HG03460 (cell line): Measurements from ENCODE around the gene RHOG.
"Not testable (repeated sequence)": the region's sequence is repeated elsewhere in the genome, so short reads cannot be mapped to it uniquely, and the experiment has no call there.

Source experiments
- ATAC-seq: cut with Tn5 transposase; IDR thresholded peaks from one replicate; pipeline ENCODE4 v1.9.1; 2021; ENCODE audit not compliant: unreplicated experiment

Gene RHOG

DNA sequence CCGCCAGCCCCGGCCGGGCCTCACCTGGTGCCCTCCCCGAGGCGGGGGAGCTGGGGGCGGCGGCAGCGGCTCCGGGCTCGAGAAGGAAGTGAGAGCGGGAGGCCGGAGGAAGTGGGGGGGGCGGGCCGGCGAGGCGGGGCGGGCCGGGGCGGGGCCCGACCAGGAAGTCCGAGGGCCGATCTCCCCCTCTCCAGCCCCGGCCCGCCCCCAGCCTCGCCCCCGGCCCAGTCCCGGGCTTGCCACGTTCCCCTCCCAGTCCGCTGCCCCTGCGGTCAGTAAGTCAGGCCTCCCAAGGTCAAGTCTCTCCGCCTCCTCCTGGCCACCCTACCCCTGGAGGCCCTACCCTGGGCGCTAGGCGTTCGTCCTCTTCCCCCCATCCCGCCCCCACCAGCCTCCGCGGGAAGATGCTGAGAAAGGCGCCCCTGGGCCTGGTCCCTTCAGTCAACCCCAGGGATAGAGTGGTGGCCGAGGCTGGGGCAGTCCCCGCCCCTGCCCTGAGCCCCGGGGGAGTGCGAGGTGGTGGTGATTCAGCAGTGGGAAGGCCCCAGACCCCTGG is at the start of gene RHOG:
Gene RHOG, minus strand, starts transcription at position 90 of the 556 bp plus-strand sequence. CDS start 12,821 bp downstream, outside the sequence.
- ATAC-seq, result peak; percentile 45

- no peak for ATAC-seq
These were observed 49.3 kb upstream of the RHOG start for GRCh38 chr11:3890014-3890413.

DNA sequence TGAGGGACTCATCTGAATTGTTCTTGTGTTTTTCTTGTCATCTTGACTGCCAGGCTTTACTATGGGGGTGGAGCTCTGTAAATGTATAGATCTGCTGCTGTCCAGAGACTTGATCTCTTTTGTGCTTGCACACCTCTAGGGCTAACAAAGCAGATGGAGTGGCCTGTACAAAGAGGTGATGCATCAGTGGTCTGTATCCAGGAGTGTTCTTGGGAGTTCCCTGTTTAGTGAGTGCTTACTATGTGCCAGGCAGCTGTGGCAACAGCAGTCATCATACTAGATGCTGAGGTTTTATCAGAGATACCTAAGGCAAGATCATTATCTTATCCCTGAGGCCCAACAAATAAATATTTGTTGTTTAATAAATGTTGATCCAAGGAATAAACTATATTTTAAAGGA is 48.1 kb upstream of the RHOG start:
- ATAC-seq, result no peak

- no peak for ATAC-seq
These were observed 46.2 kb upstream of the RHOG start for GRCh38 chr11:3886985-3887384.

- no peak for ATAC-seq
These were observed 45.1 kb upstream of the RHOG start for GRCh38 chr11:3885855-3886254.

DNA sequence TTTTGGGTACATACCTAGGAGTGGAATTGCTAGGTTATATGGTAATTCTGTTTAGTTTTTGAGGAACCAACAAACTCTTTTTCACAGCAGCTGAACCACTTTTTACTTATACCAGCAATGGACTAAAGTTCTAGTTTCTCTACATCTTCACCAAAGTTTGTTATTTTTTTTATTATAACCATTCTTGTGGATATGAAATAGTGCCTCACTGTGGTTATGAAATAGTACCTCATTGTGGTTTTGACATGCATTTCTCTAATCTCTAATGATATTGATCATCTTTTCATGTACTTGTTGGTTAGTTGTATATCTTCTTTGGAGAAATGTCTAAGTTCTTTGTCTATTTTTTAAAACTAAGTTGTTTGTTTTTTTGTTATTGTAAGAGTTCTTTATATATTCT is 41.9 kb upstream of the RHOG start:
- ATAC-seq, result no peak

DNA sequence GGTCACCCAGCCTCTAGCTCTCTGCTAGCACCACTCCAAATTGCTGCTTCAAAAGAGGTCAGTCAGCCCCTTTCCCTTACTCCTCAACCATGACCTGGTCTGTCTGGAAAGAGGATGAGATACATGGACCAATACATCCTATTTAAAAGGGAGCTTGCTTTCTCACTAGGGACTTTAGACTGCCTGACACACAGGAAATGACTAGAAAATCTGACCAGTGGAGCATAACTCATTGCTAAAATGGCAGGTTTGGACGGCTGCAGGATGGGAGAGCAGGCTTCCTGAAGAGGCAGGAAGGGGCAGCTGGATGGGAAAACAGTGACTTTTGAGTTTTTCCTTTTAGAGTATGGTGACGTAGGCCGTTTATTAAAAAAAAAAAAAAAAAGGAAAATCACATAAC is 40.0 kb upstream of the RHOG start:
- ATAC-seq, result no peak

DNA sequence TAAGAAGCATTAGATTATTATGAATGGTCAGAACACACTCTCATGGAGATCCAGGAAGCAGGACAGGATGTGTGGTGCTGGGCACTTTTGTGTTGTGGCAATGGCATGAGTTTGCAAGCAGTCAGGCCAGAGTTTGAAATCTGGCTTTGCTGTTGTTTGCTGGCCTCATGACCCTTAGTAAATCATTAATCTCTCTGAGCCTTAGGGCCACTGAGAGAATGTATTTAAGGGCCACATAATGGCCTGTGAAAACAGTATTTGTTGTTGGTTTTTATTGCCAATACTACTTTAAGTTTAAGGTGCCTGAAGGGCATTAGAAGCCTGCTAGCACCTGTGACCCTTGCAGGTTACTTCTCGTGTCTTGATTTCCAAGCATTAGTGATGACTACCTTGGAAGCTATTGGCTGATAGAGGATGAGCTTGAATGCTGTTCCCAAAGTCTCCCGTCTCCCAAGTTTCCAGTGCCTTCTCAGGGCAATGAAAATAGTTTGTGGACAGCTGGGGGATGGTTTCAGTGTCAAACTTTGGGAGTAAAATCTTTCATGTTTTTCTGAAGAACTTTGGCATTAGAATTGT is 39.3 kb upstream of the RHOG start:
- peak; percentile 42 for ATAC-seq

DNA sequence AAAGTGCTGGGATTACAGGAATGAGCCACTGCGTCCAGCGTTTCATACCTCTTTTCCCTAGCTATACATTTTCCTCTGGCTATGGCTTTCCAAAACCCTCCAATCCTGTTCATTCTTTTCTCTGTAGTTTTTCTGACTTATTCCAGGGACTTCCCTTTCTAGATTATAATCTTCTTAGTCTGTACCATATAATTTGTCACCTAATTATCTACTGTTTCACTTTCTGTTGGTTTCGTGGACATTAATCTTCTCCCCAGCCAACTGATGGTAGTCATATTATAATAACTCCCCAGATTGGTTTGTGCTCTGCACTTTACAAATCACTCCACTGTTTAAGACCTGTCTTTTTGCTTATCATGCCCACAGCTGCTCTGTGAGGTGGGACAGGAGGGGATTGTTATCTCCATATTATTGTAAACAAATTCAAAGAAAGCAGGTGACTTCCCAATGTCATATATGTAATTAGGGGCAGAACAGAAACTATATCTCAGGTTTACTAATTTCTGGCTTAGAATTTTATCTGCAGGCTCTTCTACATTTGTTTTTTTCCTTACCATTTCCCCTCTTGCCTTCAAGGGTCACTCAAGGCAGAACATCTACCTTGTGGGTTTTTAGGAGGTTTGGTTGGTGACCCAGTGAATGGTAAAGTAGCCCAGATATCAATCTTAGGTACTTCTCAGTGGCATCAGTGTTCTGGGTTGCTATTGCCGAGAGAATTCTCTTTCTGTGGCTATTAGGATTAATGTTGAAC is 38.6 kb upstream of the RHOG start:
- peak; percentile 43 for ATAC-seq

DNA sequence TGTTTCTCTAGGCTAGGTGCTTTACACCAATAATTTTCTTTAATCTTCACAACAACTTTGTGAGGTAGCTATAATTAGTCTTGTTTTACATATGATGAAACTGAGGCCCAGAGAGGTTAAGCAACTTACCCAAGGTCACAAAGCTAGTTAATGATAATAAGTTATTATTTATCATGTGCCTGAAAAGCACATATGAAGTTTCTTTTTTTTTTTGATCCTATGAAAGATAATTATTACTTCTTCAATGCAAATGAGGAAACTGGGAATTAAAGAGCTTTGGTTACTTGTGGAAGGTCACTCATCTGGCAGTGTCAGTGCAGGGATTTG is 37.5 kb upstream of the RHOG start:
- no peak for ATAC-seq

GRCh38 chr11:3877364-3878257 is 36.9 kb upstream of the RHOG start:
- ATAC-seq, result no peak

- no peak for ATAC-seq
These were observed 35.9 kb upstream of the RHOG start for GRCh38 chr11:3876613-3877012.

DNA sequence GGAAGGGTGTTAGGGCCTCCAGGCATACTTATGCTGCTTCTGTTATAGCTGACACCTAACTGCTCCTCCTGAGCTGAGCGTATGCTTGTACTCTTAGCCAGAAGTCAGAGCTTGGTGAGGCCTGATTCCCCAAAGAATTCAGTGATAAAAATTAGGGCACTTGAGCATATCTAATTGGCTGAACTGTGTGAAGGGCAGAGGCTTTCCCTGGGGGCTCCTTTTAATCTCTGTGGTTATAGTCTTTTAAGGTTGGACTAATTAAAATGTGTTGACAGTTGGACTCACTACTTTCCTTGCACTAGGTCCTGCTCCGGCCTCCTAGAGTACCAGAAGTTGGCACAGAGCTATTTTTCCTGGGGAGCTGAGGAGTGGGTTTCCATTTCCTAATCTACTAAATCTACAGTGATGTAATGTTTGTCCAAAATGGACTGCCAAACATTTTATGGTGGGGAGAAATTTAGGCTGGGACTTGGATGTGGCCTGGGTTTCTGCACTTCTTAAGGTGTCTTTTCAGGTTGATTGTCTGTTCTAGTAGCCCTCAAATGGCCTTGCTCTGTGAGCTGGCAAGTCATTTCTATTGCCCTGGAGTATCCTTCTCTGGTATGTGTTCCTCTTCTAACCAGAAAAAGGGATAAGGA is 33.1 kb upstream of the RHOG start:
- no peak for ATAC-seq

DNA sequence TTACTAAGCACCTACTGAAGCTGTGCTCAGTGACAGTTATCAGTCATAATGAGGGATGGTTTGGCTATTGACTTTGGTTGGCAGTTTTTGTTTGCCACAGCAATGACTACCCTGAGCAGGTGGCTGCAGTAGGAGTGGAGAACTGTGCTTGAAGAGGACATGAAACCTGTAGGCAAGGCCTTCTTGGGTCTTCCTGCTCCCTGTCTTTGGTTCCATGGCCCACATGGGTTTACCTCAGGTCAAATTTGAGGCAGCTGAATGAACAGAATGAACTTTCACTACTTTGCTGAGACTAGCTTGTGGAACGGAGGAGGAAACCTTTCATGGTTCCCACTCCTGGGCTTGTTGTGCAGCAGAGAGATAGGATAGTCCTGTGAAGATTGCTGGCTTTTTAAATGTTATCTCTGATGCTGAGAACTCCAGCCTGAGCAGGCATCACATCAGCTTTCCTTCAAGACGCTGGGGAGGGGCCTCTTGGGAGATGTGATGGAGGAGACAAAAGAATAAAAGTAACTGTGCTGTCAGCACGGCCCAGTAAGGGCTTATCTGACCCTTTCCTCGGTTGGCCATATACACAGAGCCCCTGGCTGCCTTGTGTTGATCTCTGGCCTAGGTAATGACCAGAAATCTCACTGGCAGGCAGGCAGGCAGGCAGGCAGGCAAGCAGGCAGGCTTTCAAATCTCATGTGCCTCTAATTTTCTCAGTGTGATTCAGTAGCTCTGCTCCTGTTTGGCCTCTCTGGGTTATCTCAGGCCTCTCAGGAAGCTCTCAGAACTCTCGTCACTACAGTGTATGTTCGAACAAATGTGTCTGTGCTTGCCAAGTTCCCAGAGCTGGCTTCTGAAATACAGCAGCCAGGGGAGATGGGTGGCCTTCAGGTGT is 26.7 kb upstream of the RHOG start:
- ATAC-seq, result peak; percentile 56

- ATAC-seq, result no peak
These were observed 26.1 kb upstream of the RHOG start for GRCh38 chr11:3866836-3867208.

DNA sequence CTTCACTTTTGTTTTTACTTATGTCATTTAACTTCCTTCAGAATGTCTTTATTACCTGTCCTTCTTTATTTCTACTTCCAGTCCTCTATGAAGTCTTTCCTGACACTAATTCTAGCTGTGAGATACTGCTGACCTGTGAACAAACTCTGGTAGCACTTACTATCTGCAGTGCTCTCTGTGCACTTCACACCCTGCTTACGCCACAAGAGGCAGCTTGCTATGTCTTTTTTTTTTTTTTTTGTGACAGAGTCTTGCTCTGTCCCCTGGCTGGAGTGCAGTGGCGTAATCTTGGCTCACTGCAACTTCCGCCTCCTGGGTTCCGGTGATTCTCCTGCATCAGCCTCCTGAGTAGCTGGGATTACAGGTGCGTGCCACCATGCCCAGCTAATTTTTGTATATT is 25.4 kb upstream of the RHOG start:
- ATAC-seq, result no peak

GRCh38 chr11:3865388-3866193 is 24.8 kb upstream of the RHOG start:
- ATAC-seq, result peak; percentile 32

DNA sequence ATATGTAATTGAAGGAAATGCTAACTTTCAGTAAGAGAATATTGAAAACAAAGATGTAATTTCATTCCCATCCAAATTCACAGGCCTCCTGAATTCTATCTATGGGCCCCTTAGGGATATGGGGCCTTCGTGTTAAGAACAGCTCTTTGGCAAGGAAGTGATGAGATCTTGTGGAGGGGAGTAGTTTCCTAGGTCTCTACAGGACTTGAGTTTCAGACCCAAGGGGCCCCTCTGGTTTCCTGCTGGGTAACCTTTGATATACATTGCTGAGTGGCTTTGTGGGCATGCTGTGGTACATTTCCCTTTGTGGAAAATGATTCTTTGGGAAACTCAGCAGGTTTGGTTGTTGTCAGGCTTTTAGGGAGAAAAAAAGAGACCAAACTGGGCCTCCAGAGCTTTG is 20.9 kb upstream of the RHOG start:
- ATAC-seq, result no peak

DNA sequence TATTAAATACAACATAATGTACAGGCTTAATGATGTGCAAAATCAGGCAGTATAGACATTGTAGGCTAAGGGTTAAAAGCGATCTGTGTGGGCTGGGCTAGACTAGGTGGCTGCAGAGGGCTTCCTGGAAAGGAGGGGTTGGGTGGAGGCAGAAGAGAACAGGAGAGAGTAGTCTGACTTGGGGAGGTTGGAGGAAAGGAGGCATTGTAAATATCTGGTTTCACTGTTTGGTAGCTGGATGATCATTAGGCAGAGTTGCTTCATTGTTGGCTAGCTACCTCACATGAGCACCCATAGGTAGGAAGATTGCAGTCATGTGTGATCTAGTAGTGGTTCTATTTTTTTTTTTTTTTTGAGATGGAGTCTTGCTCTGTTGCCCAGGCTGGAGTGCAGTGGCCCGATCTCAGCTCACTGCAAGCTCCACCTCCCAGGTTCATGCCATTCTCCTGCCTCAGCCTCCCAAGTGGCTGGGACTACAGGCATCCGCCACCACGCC is 20.2 kb upstream of the RHOG start:
- not testable (repeated sequence) for ATAC-seq
